Ishikawa (cell line): ENCODE measurements around the gene TNC.

ENCODE experiments used
- CEBPB ChIP-seq: IDR thresholded peaks from 2 replicates; pipeline ENCODE4 v1.6.1; 2012
- CREB1 ChIP-seq: IDR thresholded peaks from 2 replicates; pipeline ENCODE4 v1.6.1; 2012; ENCODE audit warnings: low read depth
- EGR1 ChIP-seq: IDR thresholded peaks from 2 replicates; pipeline ENCODE4 v1.6.1; 2012
- EP300 ChIP-seq: IDR thresholded peaks from 2 replicates; pipeline ENCODE4 v1.6.1; 2012; ENCODE audit warnings: borderline replicate concordance
- FOXM1 ChIP-seq: IDR thresholded peaks from 2 replicates; pipeline ENCODE4 v1.6.1; 2012; ENCODE audit warnings: low read depth, borderline replicate concordance
- NFIC ChIP-seq: IDR thresholded peaks from 2 replicates; pipeline ENCODE4 v1.6.1; 2012
- RAD21 ChIP-seq: IDR thresholded peaks from 2 replicates; pipeline ENCODE4 v1.6.1; 2012; ENCODE audit warnings: low read depth
- TAF1 ChIP-seq: IDR thresholded peaks from 2 replicates; pipeline ENCODE4 v1.6.1; 2012; ENCODE audit warnings: low read depth, mild to moderate bottlenecking
- TCF12 ChIP-seq: IDR thresholded peaks from 2 replicates; pipeline ENCODE4 v1.6.1; 2012; ENCODE audit warnings: low read depth
- TEAD4 ChIP-seq: IDR thresholded peaks from 2 replicates; pipeline ENCODE4 v1.6.1; 2012
- YY1 ChIP-seq: IDR thresholded peaks from 2 replicates; pipeline ENCODE4 v1.6.1; 2012; ENCODE audit warnings: low read depth
- ZBTB7A ChIP-seq: IDR thresholded peaks from 2 replicates; pipeline ENCODE4 v1.6.1; 2012; ENCODE audit warnings: low read depth
- TF ChIP-seq, protein P1 (sequence below): IDR thresholded peaks from 2 replicates; pipeline ENCODE4 v1.6.1; 2012; ENCODE audit warnings: low read depth, mild to moderate bottlenecking
- TF ChIP-seq, protein P2 (sequence below): IDR thresholded peaks from 2 replicates; pipeline ENCODE4 v1.6.1; 2012
- TF ChIP-seq, protein P3 (sequence below): IDR thresholded peaks from 2 replicates; pipeline ENCODE4 v1.6.1; 2012

The TNC gene

DNA sequence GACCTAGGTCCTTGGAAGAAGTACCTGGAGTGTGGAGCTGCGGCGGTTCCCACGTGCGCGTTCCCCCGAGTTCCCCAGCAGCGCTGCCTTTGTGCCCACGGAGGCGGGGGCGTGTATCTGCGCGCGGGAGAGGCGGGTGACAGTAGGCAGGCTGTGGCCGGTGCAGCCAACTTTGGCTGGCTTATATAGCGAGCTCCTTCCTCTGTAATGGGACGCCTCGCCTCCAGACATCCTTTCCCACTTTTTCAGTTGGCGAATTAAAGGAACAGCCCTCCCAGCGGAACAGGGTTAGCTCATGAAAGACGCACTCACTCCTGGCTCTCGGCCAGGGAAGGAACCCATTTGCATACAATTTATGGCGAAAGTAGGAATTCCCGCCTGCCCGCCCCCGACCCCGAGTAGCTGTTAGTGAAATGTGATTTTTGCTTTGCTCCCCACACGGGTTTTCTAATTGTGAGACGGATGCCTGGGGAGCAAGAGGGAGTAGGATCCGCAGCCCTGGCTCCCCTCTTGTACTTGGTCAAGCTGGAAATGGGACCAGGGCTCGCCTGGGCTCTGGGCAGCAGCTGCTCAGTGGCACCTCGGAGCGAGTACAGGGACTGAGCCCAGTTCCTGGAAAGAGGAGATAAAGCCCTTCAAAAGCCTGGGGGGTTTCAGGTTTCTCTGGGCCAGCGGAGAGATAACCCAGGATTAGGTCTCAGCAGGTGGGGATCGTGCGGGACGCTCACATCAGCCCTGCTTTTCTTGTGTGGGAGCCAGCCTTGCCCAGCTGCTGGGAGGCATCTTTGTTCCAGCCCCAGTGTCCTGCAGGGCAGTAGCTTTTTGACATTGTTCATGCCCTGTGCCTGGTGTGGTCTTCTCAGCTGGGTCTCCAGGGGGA, at the start of gene TNC:
TSS of gene TNC (minus strand) at position 159 of the 880 bp plus-strand sequence. CDS start 27,139 bp downstream, outside the sequence.
- TF ChIP-seq CREB1 (no peak), TEAD4 (peak; percentile 65), YY1 (peak; percentile 34; the same call in 1 of the 2 replicates), NFIC (peak; percentile 81), RAD21 (no peak; the same call in 1 of the 2 replicates), TCF12 (peak; percentile 95), ZBTB7A (no peak), EP300 (peak; percentile 90), TAF1 (no peak; the same call in 1 of the 2 replicates), CEBPB (no peak), FOXM1 (peak; percentile 56; the same call in 1 of the 2 replicates), EGR1 (peak; percentile 60)
- TF ChIP-seq, protein P1, sequence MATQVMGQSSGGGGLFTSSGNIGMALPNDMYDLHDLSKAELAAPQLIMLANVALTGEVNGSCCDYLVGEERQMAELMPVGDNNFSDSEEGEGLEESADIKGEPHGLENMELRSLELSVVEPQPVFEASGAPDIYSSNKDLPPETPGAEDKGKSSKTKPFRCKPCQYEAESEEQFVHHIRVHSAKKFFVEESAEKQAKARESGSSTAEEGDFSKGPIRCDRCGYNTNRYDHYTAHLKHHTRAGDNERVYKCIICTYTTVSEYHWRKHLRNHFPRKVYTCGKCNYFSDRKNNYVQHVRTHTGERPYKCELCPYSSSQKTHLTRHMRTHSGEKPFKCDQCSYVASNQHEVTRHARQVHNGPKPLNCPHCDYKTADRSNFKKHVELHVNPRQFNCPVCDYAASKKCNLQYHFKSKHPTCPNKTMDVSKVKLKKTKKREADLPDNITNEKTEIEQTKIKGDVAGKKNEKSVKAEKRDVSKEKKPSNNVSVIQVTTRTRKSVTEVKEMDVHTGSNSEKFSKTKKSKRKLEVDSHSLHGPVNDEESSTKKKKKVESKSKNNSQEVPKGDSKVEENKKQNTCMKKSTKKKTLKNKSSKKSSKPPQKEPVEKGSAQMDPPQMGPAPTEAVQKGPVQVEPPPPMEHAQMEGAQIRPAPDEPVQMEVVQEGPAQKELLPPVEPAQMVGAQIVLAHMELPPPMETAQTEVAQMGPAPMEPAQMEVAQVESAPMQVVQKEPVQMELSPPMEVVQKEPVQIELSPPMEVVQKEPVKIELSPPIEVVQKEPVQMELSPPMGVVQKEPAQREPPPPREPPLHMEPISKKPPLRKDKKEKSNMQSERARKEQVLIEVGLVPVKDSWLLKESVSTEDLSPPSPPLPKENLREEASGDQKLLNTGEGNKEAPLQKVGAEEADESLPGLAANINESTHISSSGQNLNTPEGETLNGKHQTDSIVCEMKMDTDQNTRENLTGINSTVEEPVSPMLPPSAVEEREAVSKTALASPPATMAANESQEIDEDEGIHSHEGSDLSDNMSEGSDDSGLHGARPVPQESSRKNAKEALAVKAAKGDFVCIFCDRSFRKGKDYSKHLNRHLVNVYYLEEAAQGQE, result no peak
- TF ChIP-seq, protein P2, sequence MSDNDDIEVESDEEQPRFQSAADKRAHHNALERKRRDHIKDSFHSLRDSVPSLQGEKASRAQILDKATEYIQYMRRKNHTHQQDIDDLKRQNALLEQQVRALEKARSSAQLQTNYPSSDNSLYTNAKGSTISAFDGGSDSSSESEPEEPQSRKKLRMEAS, result peak; percentile 88
- TF ChIP-seq, protein P3, sequence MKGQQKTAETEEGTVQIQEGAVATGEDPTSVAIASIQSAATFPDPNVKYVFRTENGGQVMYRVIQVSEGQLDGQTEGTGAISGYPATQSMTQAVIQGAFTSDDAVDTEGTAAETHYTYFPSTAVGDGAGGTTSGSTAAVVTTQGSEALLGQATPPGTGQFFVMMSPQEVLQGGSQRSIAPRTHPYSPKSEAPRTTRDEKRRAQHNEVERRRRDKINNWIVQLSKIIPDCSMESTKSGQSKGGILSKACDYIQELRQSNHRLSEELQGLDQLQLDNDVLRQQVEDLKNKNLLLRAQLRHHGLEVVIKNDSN, result no peak

DNA sequence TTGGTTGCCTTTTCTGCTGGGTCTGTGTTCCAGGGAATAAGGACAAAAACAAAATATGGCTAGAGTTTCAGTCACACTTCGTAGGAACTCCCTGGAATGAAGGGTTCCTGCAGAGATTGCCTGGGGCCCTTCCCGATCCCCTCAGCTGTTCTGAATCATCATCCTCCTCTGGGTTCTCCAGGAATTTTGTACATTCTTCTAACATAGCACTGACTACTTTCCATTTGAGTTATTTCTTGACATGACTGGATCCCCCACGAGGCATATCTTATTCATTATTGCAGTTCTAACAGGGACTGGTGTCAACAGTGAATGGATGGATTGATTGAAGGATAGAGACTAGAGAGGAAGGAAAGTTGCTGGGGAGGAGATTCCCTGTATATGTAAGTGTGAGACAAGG, 49.2 kb upstream of the TNC start:
- TF ChIP-seq CEBPB (no peak), TEAD4 (peak; percentile 43), YY1 (no peak), EP300 (peak; percentile 46; the same call in 1 of the 2 replicates), NFIC (0 out of 2 replicates have a peak, but pooled peaks have one; percentile 24), TAF1 (no peak), TCF12 (peak; percentile 54)
- TF ChIP-seq, protein P2, result no peak

DNA sequence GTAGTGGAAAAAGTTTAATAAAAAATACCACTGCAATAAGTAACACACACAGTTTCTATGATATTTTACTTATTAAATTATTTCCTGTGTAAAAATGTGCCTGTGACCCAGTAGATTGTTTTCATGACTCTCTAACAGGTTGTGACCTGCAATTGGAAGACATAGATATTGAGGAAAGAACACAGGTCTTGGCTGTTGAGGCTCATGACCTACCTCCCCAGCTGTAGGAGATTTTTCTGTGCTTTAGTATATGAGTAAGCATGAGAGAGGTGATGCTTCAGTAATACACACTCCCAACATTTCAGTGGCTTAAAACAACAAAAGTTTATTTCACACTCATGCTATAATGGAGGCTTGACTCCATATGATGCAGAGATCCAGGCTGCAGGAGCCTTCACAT, 47.3 kb upstream of the TNC start:
- no peak for TF ChIP-seq CEBPB
- TF ChIP-seq TEAD4, result no peak
- TF ChIP-seq YY1, result no peak
- TF ChIP-seq, protein P1, result no peak
- TF ChIP-seq FOXM1, result no peak
- no peak for TF ChIP-seq EGR1
- TF ChIP-seq CREB1, result no peak
- no peak for TF ChIP-seq TAF1
- TF ChIP-seq NFIC, result no peak
- TF ChIP-seq, protein P2, result no peak
- TF ChIP-seq, protein P3, result no peak
- TF ChIP-seq TCF12, result no peak
- no peak for TF ChIP-seq EP300
- TF ChIP-seq RAD21, result no peak
- TF ChIP-seq ZBTB7A, result no peak

DNA sequence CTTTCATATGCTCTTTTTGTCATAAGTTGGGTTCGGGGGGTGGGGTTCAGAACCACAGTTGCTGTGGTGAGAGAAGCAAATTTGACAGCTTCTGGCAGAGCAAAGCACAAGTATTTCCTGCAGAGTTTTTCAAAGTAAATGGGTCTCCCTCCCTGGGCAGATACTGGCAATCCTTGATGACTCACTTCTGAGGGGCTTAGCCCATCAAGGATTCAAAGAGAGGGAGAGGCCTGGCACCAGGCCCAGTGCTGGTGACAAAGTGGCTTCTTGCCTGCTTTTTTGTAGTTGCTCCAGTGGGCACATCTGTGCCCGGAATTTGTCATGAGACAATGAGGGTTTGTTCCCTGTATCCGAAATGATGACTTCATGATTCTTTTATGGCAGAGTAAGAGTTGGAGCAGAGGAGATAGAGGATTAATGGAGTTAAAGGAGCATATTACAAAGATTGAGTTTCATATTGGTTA, 46.6 kb upstream of the TNC start:
- peak; percentile 97 for TF ChIP-seq EP300
- TF ChIP-seq RAD21, result peak; percentile 14; the same call in 1 of the 2 replicates
- TF ChIP-seq, protein P2, result 0 out of 2 replicates have a peak, but pooled peaks have one; percentile 16
- TF ChIP-seq TEAD4, result peak; percentile 91
- TF ChIP-seq FOXM1, result peak; percentile 92
- TF ChIP-seq, protein P1, result no peak
- no peak for TF ChIP-seq CEBPB
- TF ChIP-seq NFIC, result peak; percentile 97
- TF ChIP-seq TAF1, result no peak
- TF ChIP-seq YY1, result no peak
- no peak for TF ChIP-seq EGR1
- no peak for TF ChIP-seq CREB1
- TF ChIP-seq, protein P3, result no peak
- TF ChIP-seq ZBTB7A, result peak; percentile 81; the same call in 1 of the 2 replicates
- TF ChIP-seq TCF12, result peak; percentile 98
